Skeletal muscle tissue (tissue), 4 donors: ENCODE measurements around the gene PRLR. TPM values are rescaled to one million over a fixed set of nuclear protein-coding genes. Genes with fewer than 3 reads are reported as not detected.
"Not testable (repeated sequence)": the region's sequence is repeated elsewhere in the genome, so short reads cannot be mapped to it uniquely, and the experiment has no call there.

Experiments used
- H3K27ac ChIP-seq: one replicate; pipeline ENCODE4 v1.7.0; 2013; ENCODE audit warnings: mild to moderate bottlenecking, low read depth, low read length, inconsistent platforms
- H3K27me3 ChIP-seq, 3 donors: one replicate each; pipeline ENCODE4 v1.7.0; 2013; ENCODE audit warnings: low read length in 3 of 3; ENCODE audit not compliant: control insufficient read depth in 3 of 3, insufficient read depth in 3 of 3
- H3K36me3 ChIP-seq, 3 donors: one replicate each; pipeline ENCODE4 v1.7.0; 2013; ENCODE audit warnings: low read length in 3 of 3; ENCODE audit not compliant: control insufficient read depth in 3 of 3, insufficient read depth in 3 of 3
- H3K4me1 ChIP-seq, 3 donors: one replicate each; pipeline ENCODE4 v1.7.0; 2013; ENCODE audit warnings: low read length in 3 of 3, mild to moderate bottlenecking in 3 of 3; ENCODE audit not compliant: control insufficient read depth in 3 of 3, insufficient read depth in 3 of 3
- H3K4me3 ChIP-seq, 3 donors: one replicate each; pipeline ENCODE4 v1.7.0; 2013; ENCODE audit warnings: low read length in 3 of 3
- H3K9ac ChIP-seq, 3 donors: one replicate each; pipeline ENCODE4 v1.7.0; 2013; ENCODE audit warnings: low read length in 3 of 3, mild to moderate bottlenecking in 3 of 3, moderate library complexity in 2 of 3, low read depth in 1 of 3
- H3K9me3 ChIP-seq, 3 donors: one replicate each; pipeline ENCODE4 v1.7.0; 2013; ENCODE audit warnings: low read length in 3 of 3; ENCODE audit not compliant: control insufficient read depth in 3 of 3
- total RNA-seq: library from RNA; depleted of rRNA; stranded (reverse); fragments of >200 nt; gene quantifications from one replicate; pipeline ENCODE4 v1.2.3, GENCODE V29; 2014
- donor health status: Osteomylitis.

PRLR gene
- total RNA-seq, 1 donor from 2014 or later: 0.52 TPM

- no peaks in the 10 kb centered on the region for H3K9me3 ChIP-seq
- no peaks in the 10 kb centered on the region for H3K27me3 ChIP-seq
- H3K4me3 ChIP-seq: no peak overlapping the region
- H3K4me1 ChIP-seq: no peaks in the 10 kb centered on the region
- no peak overlapping the region for H3K9ac ChIP-seq
- H3K36me3 ChIP-seq: no peaks in the 10 kb centered on the region
- H3K27ac ChIP-seq: no peak overlapping the region
Observed at GRCh38 chr5:35122819-35123218, 107.5 kb downstream of the PRLR start.

- Histone ChIP-seq H3K4me1 (no peaks in the 10 kb centered on the region), H3K27ac (no peak overlapping the region), H3K27me3 (no peaks in the 10 kb centered on the region), H3K9me3 (no peaks in the 10 kb centered on the region), H3K9ac (no peak overlapping the region), H3K4me3 (no peak overlapping the region), H3K36me3 (no peaks in the 10 kb centered on the region)
Observed at GRCh38 chr5:35120715-35121114, 109.6 kb downstream of the PRLR start.

- Histone ChIP-seq H3K4me1 (no peaks in the 10 kb centered on the region), H3K4me3 (no peak overlapping the region), H3K27ac (no peak overlapping the region), H3K27me3 (no peaks in the 10 kb centered on the region), H3K9me3 (no peaks in the 10 kb centered on the region), H3K36me3 (no peaks in the 10 kb centered on the region), H3K9ac (no peak overlapping the region)
Observed at GRCh38 chr5:35117967-35118366, 112.3 kb downstream of the PRLR start.

- Histone ChIP-seq H3K4me3 (no peak overlapping the region), H3K27me3 (no peaks in the 10 kb centered on the region), H3K36me3 (no peaks in the 10 kb centered on the region), H3K9ac (no peak overlapping the region), H3K9me3 (no peaks in the 10 kb centered on the region), H3K4me1 (no peaks in the 10 kb centered on the region), H3K27ac (no peak overlapping the region)
Observed at GRCh38 chr5:35115920-35116319, 114.4 kb downstream of the PRLR start.

- no peaks in the 10 kb centered on the region for H3K36me3 ChIP-seq
- H3K4me3 ChIP-seq: no peak overlapping the region
- no peak overlapping the region for H3K9ac ChIP-seq
- H3K27me3 ChIP-seq: no peaks in the 10 kb centered on the region
- no peaks in the 10 kb centered on the region for H3K9me3 ChIP-seq
- H3K4me1 ChIP-seq: no peaks in the 10 kb centered on the region
- H3K27ac ChIP-seq: no peak overlapping the region
Observed at GRCh38 chr5:35114698-35115097, 115.6 kb downstream of the PRLR start.

- Histone ChIP-seq H3K4me3 (no peak overlapping the region), H3K36me3 (no peaks in the 10 kb centered on the region), H3K27me3 (no peaks in the 10 kb centered on the region), H3K4me1 (no peaks in the 10 kb centered on the region), H3K9me3 (no peaks in the 10 kb centered on the region), H3K27ac (no peak overlapping the region), H3K9ac (no peak overlapping the region)
Observed at GRCh38 chr5:35112300-35112699, 118.0 kb downstream of the PRLR start.

- H3K9ac ChIP-seq, H3K4me1 ChIP-seq, H3K36me3 ChIP-seq, H3K27ac ChIP-seq, H3K27me3 ChIP-seq, H3K4me3 ChIP-seq, H3K9me3 ChIP-seq: not testable (repeated sequence)
Observed at GRCh38 chr5:35104550-35104949, 125.7 kb downstream of the PRLR start.

GRCh38 chr5:35103637-35104299, 126.5 kb downstream of the PRLR start:
- Histone ChIP-seq H3K9ac (no peak overlapping the region), H3K4me1 (no peaks in the 10 kb centered on the region), H3K27ac (no peak overlapping the region), H3K4me3 (no peak overlapping the region), H3K27me3 (no peaks in the 10 kb centered on the region), H3K36me3 (no peaks in the 10 kb centered on the region), H3K9me3 (no peaks in the 10 kb centered on the region)

- not testable (repeated sequence) for H3K4me3 ChIP-seq, H3K36me3 ChIP-seq, H3K4me1 ChIP-seq, H3K9me3 ChIP-seq, H3K27ac ChIP-seq, H3K9ac ChIP-seq, H3K27me3 ChIP-seq
Observed at GRCh38 chr5:35101720-35102119, 128.6 kb downstream of the PRLR start.

GRCh38 chr5:35101016-35101415, 129.3 kb downstream of the PRLR start:
- Histone ChIP-seq H3K9ac (no peak overlapping the region), H3K9me3 (no peaks in the 10 kb centered on the region), H3K27ac (no peak overlapping the region), H3K4me1 (peaks cover 0 to 1% (median 0%) of the 10 kb centered on the region in 3 donors), H3K27me3 (peaks cover 0 to 2% (median 0%) of the 10 kb centered on the region in 3 donors), H3K4me3 (no peak overlapping the region), H3K36me3 (no peaks in the 10 kb centered on the region)
